ENCODE data around the gene MTUS2. TPM values are rescaled to one million over a fixed set of nuclear protein-coding genes. Genes with fewer than 3 reads are reported as not detected.
"Not testable (repeated sequence)": the region's sequence is repeated elsewhere in the genome, so short reads cannot be mapped to it uniquely, and the experiment has no call there.

MTUS2 gene
- total RNA-seq, 5 donors from 2014 or later (not counting 1 experiment from before 2014, with no cell fraction given), result 0.05 to 0.28 (median 0.12) TPM

GRCh38 chr13:29379865-29380264 lies 559.7 kb downstream of the MTUS2 start:
- no peak overlapping the region for H3K27ac Mint-ChIP-seq
- CTCF ChIA-PET, result no interaction called here

DNA sequence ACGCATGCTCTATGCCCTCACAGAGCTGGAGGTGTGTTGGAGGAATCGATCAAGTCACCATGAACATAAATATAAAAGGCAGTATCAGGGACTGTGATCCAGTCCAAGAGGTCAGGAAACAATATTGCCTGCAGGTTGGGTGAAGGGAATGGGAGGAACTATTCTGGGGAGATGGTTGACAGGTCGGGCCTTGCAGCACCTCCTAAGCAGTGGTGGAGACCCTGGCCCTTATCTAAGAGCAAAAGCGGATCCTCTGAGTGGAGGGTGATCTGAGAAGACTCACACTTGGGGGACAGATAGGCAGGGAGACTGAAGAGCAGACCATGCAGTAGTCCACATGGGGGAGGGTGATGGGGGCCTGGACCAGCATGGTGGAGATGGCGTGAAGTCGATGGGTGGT lies 561.9 kb downstream of the MTUS2 start:
- H3K4me1 Mint-ChIP-seq, result no peaks in the 10 kb centered on the region
- peaks cover 5 to 9% of the 10 kb centered on the region in 2 donors for H3K27me3 Mint-ChIP-seq
- DNase-seq (no peak), ATAC-seq (replicated peaks in 1 of 4) (no peak)
- H3K27me3 ChIP-seq (replicated peaks in 1 of 2; ENCODE audit: control insufficient read depth in 2 of 2, extremely low read depth in 1 of 2, insufficient read depth in 2 of 2, low read length in 1 of 2), result no peaks in the 10 kb centered on the region
- WGBS (ENCODE audit: insufficient coverage), result 74% methylated on average over 5 of the region's 6 CpGs
- no peaks in the 10 kb centered on the region for H3K36me3 Mint-ChIP-seq
- no peaks in the 10 kb centered on the region for H3K36me3 ChIP-seq (ENCODE audit: control insufficient read depth in 2 of 2, extremely low read depth in 1 of 2, insufficient read depth in 1 of 2, low read length in 1 of 2)
- peaks cover 0 to 3% (median 3%) of the 10 kb centered on the region in 3 donors for H3K9me3 Mint-ChIP-seq
- H3K27ac ChIP-seq (ENCODE audit: low read length), result no peak overlapping the region
- CTCF ChIA-PET, result no interaction called here
- no peaks in the 10 kb centered on the region for H3K4me1 ChIP-seq (ENCODE audit: control insufficient read depth in 1 of 2, extremely low read depth in 1 of 2, insufficient read depth in 2 of 2, low read length in 2 of 2)
- H3K27ac Mint-ChIP-seq, result no peak overlapping the region
- no peak overlapping the region for H3K4me3 ChIP-seq (ENCODE audit: control insufficient read depth in 1 of 2, extremely low read depth in 1 of 2, low read length in 1 of 2)
- POLR2A ChIA-PET, result no interaction called here
- H3K4me3 Mint-ChIP-seq, result no peak overlapping the region
- H3K9me3 ChIP-seq, result no peaks in the 10 kb centered on the region

More at GRCh38 chr13:29379865-29380264, 559.7 kb downstream of the MTUS2 start:
- no peaks in the 10 kb centered on the region for H3K36me3 ChIP-seq (ENCODE audit: control insufficient read depth in 2 of 2, extremely low read depth in 1 of 2, insufficient read depth in 1 of 2, low read length in 1 of 2)
- H3K27ac ChIP-seq (ENCODE audit: low read length), result no peak overlapping the region
- H3K27me3 ChIP-seq (replicated peaks in 1 of 2; ENCODE audit: control insufficient read depth in 2 of 2, extremely low read depth in 1 of 2, insufficient read depth in 2 of 2, low read length in 1 of 2), result no peaks in the 10 kb centered on the region
- no peak overlapping the region for H3K4me3 Mint-ChIP-seq
- H3K4me3 ChIP-seq (ENCODE audit: control insufficient read depth in 1 of 2, extremely low read depth in 1 of 2, low read length in 1 of 2), result no peak overlapping the region
- WGBS (ENCODE audit: insufficient coverage), result no CpG with 5 or more reads among the region's 1 CpG
- H3K27me3 Mint-ChIP-seq, result peaks cover 11 to 14% of the 10 kb centered on the region in 2 donors
- no peaks in the 10 kb centered on the region for H3K4me1 ChIP-seq (ENCODE audit: control insufficient read depth in 1 of 2, extremely low read depth in 1 of 2, insufficient read depth in 2 of 2, low read length in 2 of 2)
- H3K36me3 Mint-ChIP-seq, result no peaks in the 10 kb centered on the region
- H3K4me1 Mint-ChIP-seq, result no peaks in the 10 kb centered on the region
- H3K9me3 Mint-ChIP-seq, result peaks cover 0 to 3% (median 3%) of the 10 kb centered on the region in 3 donors
- DNase-seq (no peak), ATAC-seq (replicated peaks in 1 of 4) (no peak)
- POLR2A ChIA-PET, result no interaction called here
- H3K9me3 ChIP-seq, result no peaks in the 10 kb centered on the region

GRCh38 chr13:29383476-29383875 lies 563.3 kb downstream of the MTUS2 start:
- ChIA-PET CTCF (no interaction called here), POLR2A (no interaction called here)
- Mint-ChIP-seq H3K27ac (no peak overlapping the region), H3K4me3 (no peak overlapping the region), H3K36me3 (no peaks in the 10 kb centered on the region), H3K4me1 (no peaks in the 10 kb centered on the region), H3K27me3 (peaks cover 2 to 3% of the 10 kb centered on the region in 2 donors), H3K9me3 (peaks cover 0 to 3% (median 3%) of the 10 kb centered on the region in 3 donors)
- Histone ChIP-seq H3K4me1 (ENCODE audit: control insufficient read depth in 1 of 2, extremely low read depth in 1 of 2, insufficient read depth in 2 of 2, low read length in 2 of 2) (no peaks in the 10 kb centered on the region), H3K36me3 (ENCODE audit: control insufficient read depth in 2 of 2, extremely low read depth in 1 of 2, insufficient read depth in 1 of 2, low read length in 1 of 2) (no peaks in the 10 kb centered on the region), H3K9me3 (no peaks in the 10 kb centered on the region), H3K4me3 (ENCODE audit: control insufficient read depth in 1 of 2, extremely low read depth in 1 of 2, low read length in 1 of 2) (no peak overlapping the region), H3K27ac (ENCODE audit: low read length) (no peak overlapping the region), H3K27me3 (replicated peaks in 1 of 2; ENCODE audit: control insufficient read depth in 2 of 2, extremely low read depth in 1 of 2, insufficient read depth in 2 of 2, low read length in 1 of 2) (no peaks in the 10 kb centered on the region)
- WGBS (ENCODE audit: insufficient coverage), result 58% methylated on average over 4 of the region's 5 CpGs
- ATAC-seq (replicated peaks in 1 of 4) (no peak), DNase-seq (no peak)

DNA sequence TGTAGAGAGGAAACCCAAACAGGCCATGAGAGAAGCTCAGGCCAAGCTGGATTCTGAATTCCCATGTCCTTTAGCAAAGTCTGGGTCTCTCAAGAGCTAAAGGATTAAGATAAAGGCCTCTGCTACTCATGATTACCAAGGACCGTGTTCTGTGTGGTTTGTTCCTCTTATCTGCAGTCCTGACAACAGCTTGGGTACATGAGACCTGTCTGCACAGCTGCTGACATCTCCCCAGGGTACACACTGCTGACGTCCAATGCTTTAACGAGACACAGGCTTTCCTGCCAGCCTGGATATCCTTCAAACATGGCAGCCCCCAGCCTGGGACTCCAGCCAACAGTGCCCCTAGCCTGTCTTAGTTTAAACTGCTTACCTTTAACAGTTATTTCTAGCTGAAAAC lies 564.3 kb downstream of the MTUS2 start:
- Mint-ChIP-seq H3K27ac (no peak overlapping the region), H3K4me3 (no peak overlapping the region), H3K9me3 (no peaks in the 10 kb centered on the region), H3K27me3 (peaks cover 0 to 2% of the 10 kb centered on the region in 2 donors), H3K36me3 (no peaks in the 10 kb centered on the region), H3K4me1 (no peaks in the 10 kb centered on the region)
- no peak overlapping the region for H3K27ac ChIP-seq (ENCODE audit: low read length)
- WGBS (ENCODE audit: insufficient coverage), result 46% methylated on average over 3 of the region's 3 CpGs
- CTCF ChIA-PET, result no interaction called here
- H3K27me3 ChIP-seq (replicated peaks in 1 of 2; ENCODE audit: control insufficient read depth in 2 of 2, extremely low read depth in 1 of 2, insufficient read depth in 2 of 2, low read length in 1 of 2), result no peaks in the 10 kb centered on the region
- H3K36me3 ChIP-seq (ENCODE audit: control insufficient read depth in 2 of 2, extremely low read depth in 1 of 2, insufficient read depth in 1 of 2, low read length in 1 of 2), result no peaks in the 10 kb centered on the region
- POLR2A ChIA-PET, result interaction anchor here in 1 of 2 donors (0.6 kb wide), 1 partner anchor 438 kb away, joined by 3 read pairs; no protein-coding TSS in a partner anchor
- no peak overlapping the region for H3K4me3 ChIP-seq (ENCODE audit: control insufficient read depth in 1 of 2, extremely low read depth in 1 of 2, low read length in 1 of 2)
- DNase-seq (no peak), ATAC-seq (replicated peaks in 1 of 4) (no peak)
- H3K9me3 ChIP-seq, result no peaks in the 10 kb centered on the region
- no peaks in the 10 kb centered on the region for H3K4me1 ChIP-seq (ENCODE audit: control insufficient read depth in 1 of 2, extremely low read depth in 1 of 2, insufficient read depth in 2 of 2, low read length in 2 of 2)

DNA sequence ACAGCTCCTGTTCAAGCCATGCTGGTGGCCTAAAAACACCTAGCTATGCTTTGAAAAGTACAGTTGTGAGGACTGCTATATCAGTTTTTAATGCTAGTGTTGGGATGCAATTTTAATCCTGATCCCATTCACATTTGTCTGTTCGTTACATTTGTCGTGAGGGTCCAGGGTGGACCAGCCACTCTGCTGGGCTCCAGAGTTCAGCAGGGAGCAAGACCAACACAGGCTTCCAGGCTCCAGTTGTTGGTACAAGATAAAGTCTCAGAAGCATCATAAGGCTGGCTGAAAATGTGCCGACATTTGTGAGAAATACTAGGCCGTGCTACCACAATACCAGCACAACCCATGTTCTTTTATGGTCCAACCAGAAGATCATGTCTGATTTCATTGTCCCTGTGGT lies 564.7 kb downstream of the MTUS2 start:
- Histone ChIP-seq H3K4me3 (ENCODE audit: control insufficient read depth in 1 of 2, extremely low read depth in 1 of 2, low read length in 1 of 2) (no peak overlapping the region), H3K27ac (ENCODE audit: low read length) (no peak overlapping the region), H3K9me3 (no peaks in the 10 kb centered on the region), H3K4me1 (ENCODE audit: control insufficient read depth in 1 of 2, extremely low read depth in 1 of 2, insufficient read depth in 2 of 2, low read length in 2 of 2) (no peaks in the 10 kb centered on the region), H3K27me3 (replicated peaks in 1 of 2; ENCODE audit: control insufficient read depth in 2 of 2, extremely low read depth in 1 of 2, insufficient read depth in 2 of 2, low read length in 1 of 2) (no peaks in the 10 kb centered on the region), H3K36me3 (ENCODE audit: control insufficient read depth in 2 of 2, extremely low read depth in 1 of 2, insufficient read depth in 1 of 2, low read length in 1 of 2) (no peaks in the 10 kb centered on the region)
- Mint-ChIP-seq H3K4me3 (no peak overlapping the region), H3K27me3 (peaks cover 0 to 2% of the 10 kb centered on the region in 2 donors), H3K27ac (no peak overlapping the region), H3K36me3 (no peaks in the 10 kb centered on the region), H3K4me1 (no peaks in the 10 kb centered on the region), H3K9me3 (no peaks in the 10 kb centered on the region)
- 40% methylated on average over 2 of the region's 4 CpGs for WGBS (ENCODE audit: insufficient coverage)
- ATAC-seq (replicated peaks in 1 of 4) (no peak), DNase-seq (no peak)
- POLR2A ChIA-PET, result no interaction called here
- CTCF ChIA-PET, result no interaction called here

DNA sequence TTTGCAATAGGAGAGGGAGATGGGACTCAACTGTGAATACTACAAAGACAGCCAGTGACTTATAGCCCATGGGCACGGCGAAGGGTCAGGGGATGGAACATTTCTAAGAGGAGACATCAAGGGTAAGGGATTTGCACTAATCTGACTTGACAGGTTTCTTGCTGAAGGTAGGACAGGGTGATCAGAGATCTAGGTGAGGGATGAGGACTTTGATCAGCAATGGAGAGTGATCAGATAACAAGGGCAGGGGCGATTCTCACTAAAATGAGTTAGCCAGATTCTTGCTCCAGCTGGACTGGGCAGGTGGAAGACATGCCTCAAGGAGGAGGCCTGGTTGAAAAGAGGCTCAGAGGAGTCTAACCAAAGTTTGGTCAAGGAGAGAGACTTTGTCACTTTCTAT lies 566.1 kb downstream of the MTUS2 start:
- ChIA-PET POLR2A (no interaction called here), CTCF (no interaction called here)
- Histone ChIP-seq H3K27ac (ENCODE audit: low read length) (no peak overlapping the region), H3K27me3 (replicated peaks in 1 of 2; ENCODE audit: control insufficient read depth in 2 of 2, extremely low read depth in 1 of 2, insufficient read depth in 2 of 2, low read length in 1 of 2) (no peaks in the 10 kb centered on the region), H3K4me1 (ENCODE audit: control insufficient read depth in 1 of 2, extremely low read depth in 1 of 2, insufficient read depth in 2 of 2, low read length in 2 of 2) (no peaks in the 10 kb centered on the region), H3K36me3 (ENCODE audit: control insufficient read depth in 2 of 2, extremely low read depth in 1 of 2, insufficient read depth in 1 of 2, low read length in 1 of 2) (no peaks in the 10 kb centered on the region), H3K9me3 (no peaks in the 10 kb centered on the region), H3K4me3 (ENCODE audit: control insufficient read depth in 1 of 2, extremely low read depth in 1 of 2, low read length in 1 of 2) (no peak overlapping the region)
- Mint-ChIP-seq H3K4me3 (no peak overlapping the region), H3K27me3 (no peaks in the 10 kb centered on the region), H3K4me1 (no peaks in the 10 kb centered on the region), H3K36me3 (no peaks in the 10 kb centered on the region), H3K27ac (no peak overlapping the region), H3K9me3 (no peaks in the 10 kb centered on the region)
- WGBS (ENCODE audit: insufficient coverage), result 57% methylated on average over 3 of the region's 3 CpGs
- ATAC-seq (replicated peaks in 1 of 4), result no peak
- DNase-seq, result no peak

DNA sequence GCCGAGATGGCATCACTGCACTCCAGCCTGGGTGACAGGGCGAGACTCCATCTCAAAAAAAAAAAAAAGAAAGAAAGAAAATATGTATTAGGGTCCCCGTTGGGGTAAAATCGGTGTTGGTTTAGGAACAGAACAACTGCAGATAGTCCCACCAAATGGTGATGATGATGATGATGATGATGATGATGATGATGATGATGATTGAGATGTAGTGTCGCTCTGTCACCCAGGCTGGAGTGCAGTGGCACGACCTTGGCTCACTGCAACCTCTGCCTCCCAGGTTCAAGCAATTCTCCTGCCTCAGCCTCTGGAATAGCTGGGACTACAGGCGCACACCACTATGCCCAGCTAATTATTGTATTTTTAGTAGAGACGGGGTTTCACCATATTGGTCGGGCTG lies 570.5 kb downstream of the MTUS2 start:
- CTCF ChIA-PET; H3K27me3 ChIP-seq (replicated peaks in 1 of 2; ENCODE audit: control insufficient read depth in 2 of 2, extremely low read depth in 1 of 2, insufficient read depth in 2 of 2, low read length in 1 of 2); H3K4me3 ChIP-seq (ENCODE audit: control insufficient read depth in 1 of 2, extremely low read depth in 1 of 2, low read length in 1 of 2); H3K9me3 ChIP-seq; DNase-seq; H3K9me3 Mint-ChIP-seq; POLR2A ChIA-PET; H3K36me3 ChIP-seq (ENCODE audit: control insufficient read depth in 2 of 2, extremely low read depth in 1 of 2, insufficient read depth in 1 of 2, low read length in 1 of 2); H3K27ac ChIP-seq (ENCODE audit: low read length); H3K36me3 Mint-ChIP-seq; H3K4me3 Mint-ChIP-seq; H3K4me1 ChIP-seq (ENCODE audit: control insufficient read depth in 1 of 2, extremely low read depth in 1 of 2, insufficient read depth in 2 of 2, low read length in 2 of 2); H3K4me1 Mint-ChIP-seq; ATAC-seq (replicated peaks in 1 of 4); H3K27ac Mint-ChIP-seq: not testable (repeated sequence)
- peaks cover 18 to 21% of the 10 kb centered on the region in 2 donors for H3K27me3 Mint-ChIP-seq
- 88% methylated on average over 6 of the region's 9 CpGs for WGBS (ENCODE audit: insufficient coverage)

Data from T-cell (primary cell).